HTERT RPE-1 (cell line): ENCODE results near the gene CEBPA.

Experiments
- in situ Hi-C: fragments of 300-500 bp; cut with MboI; formaldehyde crosslinking; loops from 4 replicates; pipeline ENCODE4 v1.14.3; 2020; ENCODE audit warnings: low sequenced_read_pairs

CEBPA gene

DNA sequence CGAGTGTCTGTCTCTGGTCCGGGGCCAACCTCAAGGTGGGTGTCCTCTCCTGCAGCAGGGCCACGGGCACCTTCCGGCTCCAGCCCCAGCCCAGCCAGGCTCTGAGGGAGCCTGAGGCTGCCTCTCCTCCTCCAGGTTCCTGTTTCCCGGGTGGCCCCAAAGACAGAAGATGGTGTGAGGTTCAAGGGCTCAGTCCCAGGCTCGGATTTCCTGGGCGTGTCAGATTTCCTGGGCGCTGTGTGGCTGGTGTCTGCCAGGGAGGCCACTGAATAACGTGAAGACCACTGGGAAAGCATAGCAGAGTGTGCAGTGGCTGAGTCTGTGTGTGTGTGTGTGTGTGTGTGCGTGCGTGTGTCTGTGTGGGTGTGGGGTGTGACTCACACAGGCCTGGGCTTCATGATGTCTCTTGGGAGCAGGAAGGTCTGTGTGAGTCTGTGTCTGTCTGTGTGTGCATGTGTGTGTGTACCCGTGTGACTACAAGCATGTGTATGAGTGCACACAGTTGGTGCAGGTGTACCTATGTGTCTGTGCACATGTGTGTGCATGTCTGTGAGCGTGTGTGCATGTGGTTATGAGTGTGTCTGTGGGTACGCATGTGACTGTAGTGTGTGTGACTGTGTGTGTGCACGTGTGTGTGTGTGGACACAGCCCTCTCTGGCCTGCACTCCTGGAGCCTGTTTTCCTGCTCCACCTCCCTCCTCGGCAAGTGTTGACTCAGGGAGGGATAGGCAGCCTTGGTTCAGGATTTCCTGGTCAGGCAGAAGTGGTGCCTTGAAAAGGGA is 28.3 kb downstream of the CEBPA start:
- in situ Hi-C loops: no loop called here

DNA sequence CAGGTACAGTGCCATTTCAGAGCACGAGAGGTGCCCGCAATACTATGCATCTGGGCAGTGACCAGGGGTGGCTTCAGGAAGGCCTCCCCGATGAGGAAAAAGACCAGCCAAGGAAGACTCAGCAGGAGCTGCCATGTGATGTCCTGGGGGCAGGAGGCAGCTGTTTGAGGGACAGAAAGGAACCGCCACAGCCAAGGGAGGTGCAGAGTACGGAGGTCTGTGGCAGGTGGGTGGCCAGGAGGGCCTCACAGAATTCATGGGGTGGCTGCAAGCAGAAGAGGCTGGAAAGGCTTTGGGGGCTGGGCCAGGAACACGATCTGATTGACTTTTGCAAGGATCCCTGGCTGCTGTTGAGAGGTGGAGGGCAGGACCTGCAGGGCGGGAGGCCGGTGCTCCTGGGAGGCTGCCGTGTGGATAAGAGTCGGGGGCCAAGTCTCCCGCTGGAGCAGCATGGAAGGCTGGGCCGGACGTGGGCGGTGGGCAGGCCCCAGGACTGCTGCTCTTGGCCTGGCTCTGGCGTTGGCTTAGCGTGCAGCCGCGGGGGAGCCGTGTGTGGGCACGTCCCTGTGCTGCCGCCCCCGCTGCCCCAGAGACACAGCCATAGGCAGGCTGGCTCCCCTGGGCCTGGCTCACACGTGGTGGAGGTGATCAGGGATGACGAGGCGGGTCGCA is 29.1 kb downstream of the CEBPA start:
- in situ Hi-C loops: no loop called here

- in situ Hi-C loops: no loop called here
Measured at GRCh38 chr19:33271246-33272021, 30.9 kb downstream of the CEBPA start.

GRCh38 chr19:33270769-33271168 is 31.6 kb downstream of the CEBPA start:
- in situ Hi-C loops: no loop called here

- in situ Hi-C loops: no loop called here
Measured at GRCh38 chr19:33269016-33269415, 33.3 kb downstream of the CEBPA start.

GRCh38 chr19:33268162-33268991 is 34.0 kb downstream of the CEBPA start:
- in situ Hi-C loops: no loop called here

GRCh38 chr19:33267706-33268105 is 34.6 kb downstream of the CEBPA start:
- in situ Hi-C loops: no loop called here

DNA sequence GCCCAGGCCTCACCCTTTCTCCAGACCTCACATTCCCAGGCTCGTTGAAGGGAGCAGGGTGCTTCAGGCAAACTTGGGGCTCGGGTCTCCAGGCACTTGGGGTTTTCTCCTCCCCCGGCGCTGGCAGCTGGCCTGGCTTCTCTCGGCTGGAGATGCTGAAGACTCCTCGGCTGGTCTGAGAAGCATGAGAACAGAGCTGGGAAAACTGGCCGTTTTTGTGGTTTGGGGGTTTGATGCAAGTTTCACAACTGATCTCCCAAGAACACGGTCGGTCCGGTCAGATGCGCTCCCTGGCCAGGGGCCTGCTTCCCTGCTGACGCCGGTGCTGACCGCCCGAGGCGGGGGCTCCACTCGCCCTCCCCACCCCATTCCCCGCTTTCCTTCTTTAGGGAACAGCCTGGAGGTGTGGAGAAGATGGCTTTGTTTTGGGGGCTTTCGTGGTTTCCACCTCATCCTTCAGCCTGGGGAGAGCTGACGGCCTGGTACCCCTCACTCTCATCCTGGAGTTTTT is 35.3 kb downstream of the CEBPA start:
- in situ Hi-C loops: no loop called here

GRCh38 chr19:33264881-33265445 is 37.4 kb downstream of the CEBPA start:
- in situ Hi-C loops: no loop called here

DNA sequence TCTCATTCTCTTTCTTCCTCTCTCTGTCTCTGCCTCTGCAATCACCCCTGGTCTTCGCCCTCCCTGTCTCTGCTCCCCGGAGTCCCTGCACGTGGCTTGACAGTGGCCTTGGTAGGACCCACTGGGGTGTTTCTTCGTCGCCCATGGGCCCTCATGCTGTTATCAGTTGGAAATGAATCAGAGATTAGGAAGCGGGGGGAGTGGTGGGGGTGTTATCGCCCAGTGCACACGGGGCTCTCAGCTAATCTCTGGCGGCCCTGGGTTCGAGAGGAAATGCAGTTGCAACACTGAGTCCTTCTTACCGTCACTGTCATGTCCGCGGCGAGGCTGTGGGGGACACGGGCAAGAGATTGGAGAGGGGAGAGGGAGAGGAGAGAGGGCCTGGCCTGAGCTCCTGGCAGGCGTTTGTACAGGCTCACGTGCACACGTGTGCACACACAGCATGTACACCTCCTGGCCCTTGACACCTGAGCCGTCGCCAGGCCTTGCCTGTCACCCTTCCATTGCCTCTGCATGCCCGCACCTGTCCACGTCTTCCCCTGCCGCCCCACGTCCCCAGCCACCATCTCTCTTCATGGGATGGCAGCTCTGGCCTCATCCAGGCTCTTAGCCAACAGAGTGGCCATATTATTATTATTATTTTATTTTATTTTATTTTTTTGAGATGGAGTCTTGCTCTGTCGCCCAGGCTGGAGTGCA is 38.9 kb downstream of the CEBPA start:
- in situ Hi-C loops: no loop called here

DNA sequence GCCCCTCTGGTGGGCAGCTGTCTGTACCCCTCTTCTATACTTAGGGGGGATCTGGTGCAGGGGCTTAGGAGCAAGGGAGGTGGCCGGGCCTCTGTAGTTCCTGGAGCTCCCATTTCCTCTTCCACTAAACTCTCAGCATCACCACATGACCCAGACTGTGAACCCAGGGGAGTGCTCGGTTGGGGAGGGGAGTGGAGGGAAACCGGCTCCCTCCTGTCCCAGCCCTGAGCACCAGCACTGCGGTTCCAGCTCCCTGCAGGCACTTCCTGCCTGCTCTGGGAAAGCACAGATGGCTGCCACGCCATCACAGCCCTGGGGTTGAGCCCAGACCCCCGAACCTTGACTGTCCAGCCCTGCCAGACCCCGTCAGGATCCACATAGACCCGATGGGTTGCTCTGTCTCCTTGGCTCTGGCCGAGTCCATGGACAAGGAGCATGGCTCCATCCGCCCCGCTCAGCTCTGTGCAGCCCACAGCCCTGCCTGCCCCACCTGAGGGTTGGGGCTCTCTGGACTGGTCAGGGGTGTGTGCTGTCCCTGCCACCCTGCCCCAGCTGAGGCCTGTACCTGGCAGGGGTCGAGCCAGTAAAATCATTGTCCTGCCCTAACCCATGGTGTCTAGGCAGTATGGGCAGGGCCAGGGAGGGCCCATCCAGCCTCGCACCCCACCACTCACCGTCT is 40.7 kb downstream of the CEBPA start:
- in situ Hi-C loops: no loop called here

- in situ Hi-C loops: no loop called here
Measured at GRCh38 chr19:33260628-33261418, 41.5 kb downstream of the CEBPA start.

DNA sequence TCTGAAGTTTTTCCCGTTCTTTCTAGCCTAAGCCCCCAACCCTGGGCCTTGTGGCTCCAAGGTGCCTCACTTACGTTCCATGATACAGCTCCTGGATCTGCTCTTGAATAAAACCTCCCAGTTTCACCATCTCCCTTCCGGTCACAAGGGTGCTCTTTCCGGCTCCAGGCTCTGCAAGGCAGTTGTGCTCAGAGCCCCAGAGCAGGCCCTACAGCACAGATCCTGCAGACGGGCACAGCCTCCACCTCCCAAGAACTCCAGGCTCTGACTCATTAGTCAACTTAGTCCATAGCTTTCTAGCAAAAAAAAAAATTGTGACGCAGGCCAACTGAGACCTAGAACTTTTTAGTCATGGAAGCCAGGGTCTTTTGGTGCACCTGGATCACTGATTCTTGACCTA is 42.8 kb downstream of the CEBPA start:
- in situ Hi-C loops: no loop called here

GRCh38 chr19:33257828-33258227 is 44.5 kb downstream of the CEBPA start:
- in situ Hi-C loops: no loop called here

DNA sequence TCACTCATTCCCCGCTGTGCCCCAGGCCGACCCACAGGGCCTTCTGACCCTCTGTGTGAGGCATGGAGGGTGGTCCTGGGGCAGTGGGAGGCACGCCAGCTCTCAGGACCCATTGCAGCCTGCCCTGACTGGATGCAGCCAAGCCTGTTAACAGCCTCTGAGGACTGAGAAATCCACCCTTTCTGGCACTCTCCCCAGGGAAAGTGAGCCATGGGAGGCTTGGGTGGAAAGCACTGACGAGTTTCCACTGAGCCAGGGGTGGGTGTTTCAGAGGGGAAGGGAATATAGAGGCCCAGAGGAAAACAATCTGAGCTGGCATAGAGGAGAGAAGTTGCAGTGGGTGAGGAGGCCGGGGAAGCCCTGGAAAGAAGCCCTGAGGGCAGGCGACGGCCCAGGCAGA is 46.1 kb downstream of the CEBPA start:
- in situ Hi-C loops: no loop called here

- in situ Hi-C loops: no loop called here
Measured at GRCh38 chr19:33255781-33256180, 46.6 kb downstream of the CEBPA start.

- in situ Hi-C loops: no loop called here
Measured at GRCh38 chr19:33254245-33254824, 48.0 kb downstream of the CEBPA start.

DNA sequence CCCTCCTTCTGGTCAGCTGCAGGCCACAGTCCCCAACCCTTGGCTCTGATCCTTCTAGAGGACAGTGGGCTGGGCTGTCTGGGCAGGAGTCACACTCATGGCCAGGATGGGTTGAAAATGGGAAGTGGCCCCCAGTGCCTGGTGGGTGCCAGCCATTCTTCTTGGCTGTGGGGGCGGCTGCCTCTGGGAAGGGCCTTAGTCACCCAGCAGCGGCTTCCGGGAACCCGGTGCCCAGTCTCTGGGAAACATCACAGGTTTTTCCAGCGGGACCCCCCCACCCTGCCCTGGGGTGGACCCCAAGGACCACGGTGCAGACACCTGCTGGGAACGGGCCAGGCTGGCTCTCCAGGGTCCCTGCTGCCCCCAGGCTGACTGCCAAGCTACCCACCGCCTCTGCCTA is 49.4 kb downstream of the CEBPA start:
- in situ Hi-C loops: no loop called here
